Upper lobe of left lung (tissue), 6 donors: Measurements from ENCODE around the gene MCL1. TPM values are rescaled to one million over a fixed set of nuclear protein-coding genes. Genes with fewer than 3 reads are reported as not detected.
"Not testable (repeated sequence)": the region's sequence is repeated elsewhere in the genome, so short reads cannot be mapped to it uniquely, and the experiment has no call there.

Experiments used
- ATAC-seq, 2 donors: fragments of 200-7000 bp; cut with Tn5 transposase; one replicate each; pipeline ENCODE4 v1.9.1; 2022; ENCODE audit warnings: mild to moderate bottlenecking in 2 of 2, moderate library complexity in 2 of 2; ENCODE audit not compliant: low FRiP score in 2 of 2
- DNase-seq, 2 donors: peaks; one replicate each; pipeline ENCODE4 v3.0.0-alpha.2; 2019 to 2020
- H3K27ac ChIP-seq, 4 donors: fragments of 200-600 bp; sonication (generic); one replicate each; pipeline ENCODE4 v1.5.1; 2016 to 2019
- H3K27me3 ChIP-seq, 4 donors: fragments of 200-600 bp; sonication (generic); one replicate each; pipeline ENCODE4 v1.5.1; 2017 to 2019
- H3K36me3 ChIP-seq, 4 donors: fragments of 200-600 bp; sonication (generic); one replicate each; pipeline ENCODE4 v1.5.1; 2016 to 2019
- H3K4me1 ChIP-seq, 4 donors: fragments of 200-600 bp; sonication (generic); one replicate each; pipeline ENCODE4 v1.5.1; 2018 to 2019
- H3K4me3 ChIP-seq, 4 donors: fragments of 200-600 bp; sonication (generic); one replicate each; pipeline ENCODE4 v1.5.1; 2017 to 2019; ENCODE audit warnings: mild to moderate bottlenecking in 2 of 4, moderate library complexity in 1 of 4
- H3K9me3 ChIP-seq, 4 donors: fragments of 200-600 bp; sonication (generic); one replicate each; pipeline ENCODE4 v1.5.1; 2018 to 2019
- CTCF ChIP-seq, 6 experiments: fragments of 450-650 bp in 4 of 6; fragments of 200-600 bp in 2 of 6; sonication (generic) in 2 of 6; IDR thresholded peaks; one replicate each; pipeline ENCODE4 v1.5.1; 2016 to 2019; ENCODE audit warnings: antibody characterized with exemption in 6 of 6
- EP300 ChIP-seq, 4 donors: sonication (generic); formaldehyde crosslinking; IDR thresholded peaks; one replicate each; pipeline ENCODE4 v1.5.1; 2017; ENCODE audit warnings: antibody characterized with exemption in 4 of 4, control low read depth in 2 of 4
- POLR2A ChIP-seq, 4 donors: fragments of 450-650 bp; IDR thresholded peaks; one replicate each; pipeline ENCODE4 v1.5.1; 2016 to 2017; ENCODE audit warnings: antibody characterized with exemption in 4 of 4, mild to moderate bottlenecking in 2 of 4
- POLR2AphosphoS5 ChIP-seq, 2 donors: sonication (generic); formaldehyde crosslinking; IDR thresholded peaks; one replicate each; pipeline ENCODE4 v1.5.1; 2017; ENCODE audit warnings: antibody characterized with exemption in 2 of 2
- WGBS, 2 donors: methylation state at CpG; one replicate each; pipeline ENCODE4 v1.1.5; 2017 to 2018; 5-methylcytosine and 5-hydroxymethylcytosine counted together
- total RNA-seq, 6 donors: library from RNA; depleted of rRNA in 4 of 6; stranded (reverse); fragments of >200 nt in 4 of 6; gene quantifications; one replicate each; pipeline versions ENCODE4 v1.1.0 to v1.2.1, GENCODE V29; 2016 to 2021
- donor health status: DM: no; HTN: no; CAD: no; lungs with moderate emphysema.
- donor health status: DM: no; HTN: yes; CAD: no; lungs with severe emphysema.

Gene MCL1
- total RNA-seq, 6 donors from 2014 or later = 188 to 580 (median 425) TPM

GRCh38 chr1:150596976-150597375 lies 17.6 kb upstream of the MCL1 start:
- Histone ChIP-seq H3K4me3 (no peak overlapping the region), H3K4me1 (no peaks in the 10 kb centered on the region), H3K36me3 (peaks cover 0 to 10% (median 6%) of the 10 kb centered on the region in 4 donors), H3K27me3 (no peaks in the 10 kb centered on the region), H3K9me3 (no peaks in the 10 kb centered on the region), H3K27ac (no peak overlapping the region)
- 73 to 74% methylated on average over 3 of the region's 3 CpGs for WGBS, 2 donors
- ATAC-seq (no peak), DNase-seq (no peak)
- no peak for TF ChIP-seq CTCF (IDR thresholded peaks at IDR 0.05)

GRCh38 chr1:150596095-150596892 lies 16.9 kb upstream of the MCL1 start:
- no peaks in the 10 kb centered on the region for H3K9me3 ChIP-seq
- TF ChIP-seq EP300 (IDR thresholded peaks at IDR 0.05) = no peak
- TF ChIP-seq POLR2A (IDR thresholded peaks at IDR 0.05) = no peak
- no peak for TF ChIP-seq POLR2AphosphoS5 (IDR thresholded peaks at IDR 0.05)
- no peak for TF ChIP-seq CTCF (IDR thresholded peaks at IDR 0.05)
- no peaks in the 10 kb centered on the region for H3K4me1 ChIP-seq
- H3K27me3 ChIP-seq = no peaks in the 10 kb centered on the region
- ATAC-seq (no peak), DNase-seq (no peak)
- peaks cover 0 to 10% (median 6%) of the 10 kb centered on the region in 4 donors for H3K36me3 ChIP-seq
- H3K4me3 ChIP-seq = no peak overlapping the region
- no peak overlapping the region for H3K27ac ChIP-seq
- WGBS, 2 donors = 85 to 89% methylated on average over 7 of the region's 7 CpGs

GRCh38 chr1:150582371-150582770 lies 3.0 kb upstream of the MCL1 start:
- ATAC-seq = no peak
- TF ChIP-seq CTCF (IDR thresholded peaks at IDR 0.05) (no peak), POLR2AphosphoS5 (IDR thresholded peaks at IDR 0.05) (no peak), EP300 (IDR thresholded peaks at IDR 0.05) (no peak), POLR2A (IDR thresholded peaks at IDR 0.05) (no peak)
- H3K4me1 ChIP-seq = peaks cover 7 to 11% (median 8%) of the 10 kb centered on the region in 4 donors
- no peaks in the 10 kb centered on the region for H3K27me3 ChIP-seq
- H3K4me3 ChIP-seq = no peak overlapping the region
- no peak for DNase-seq
- no peaks in the 10 kb centered on the region for H3K9me3 ChIP-seq
- peak overlapping the region in 2 of 4 donors; percentile 7 to 24 for H3K27ac ChIP-seq
- 74 to 82% methylated on average over 2 of the region's 2 CpGs for WGBS, 2 donors
- H3K36me3 ChIP-seq = peaks cover 0 to 12% (median 0%) of the 10 kb centered on the region in 4 donors

- DNase-seq, ATAC-seq, H3K27me3 ChIP-seq, H3K9me3 ChIP-seq, H3K4me3 ChIP-seq: not testable (repeated sequence)
- peaks cover 0 to 16% (median 3%) of the 10 kb centered on the region in 4 donors for H3K36me3 ChIP-seq
- peak overlapping the region in 1 of 4 donors; percentile 7 for H3K27ac ChIP-seq
- peaks cover 7 to 11% (median 8%) of the 10 kb centered on the region in 4 donors for H3K4me1 ChIP-seq
- 96 to 97% methylated on average over 14 of the region's 14 CpGs for WGBS, 2 donors
Measured at GRCh38 chr1:150581962-150582361, 2.6 kb upstream of the MCL1 start.

GRCh38 chr1:150581437-150581836 lies 2.0 kb upstream of the MCL1 start:
- H3K36me3 ChIP-seq = peaks cover 2 to 22% (median 8%) of the 10 kb centered on the region in 4 donors
- H3K9me3 ChIP-seq, DNase-seq, ATAC-seq, H3K27me3 ChIP-seq, H3K4me3 ChIP-seq: not testable (repeated sequence)
- H3K27ac ChIP-seq = peak overlapping the region in 1 of 4 donors; percentile 98
- WGBS, 2 donors = 99 to 100% methylated on average over 7 of the region's 7 CpGs
- peaks cover 7 to 11% (median 8%) of the 10 kb centered on the region in 4 donors for H3K4me1 ChIP-seq

- H3K27ac ChIP-seq = peak overlapping the region in 1 of 4 donors; percentile 98
- not testable (repeated sequence) for DNase-seq
Measured at GRCh38 chr1:150580966-150581365, 1.6 kb upstream of the MCL1 start.

More at GRCh38 chr1:150580966-150581365, 1.6 kb upstream of the MCL1 start:
- 90 to 93% methylated on average over 3 of the region's 3 CpGs for WGBS, 2 donors
- H3K4me3 ChIP-seq, H3K27me3 ChIP-seq, H3K9me3 ChIP-seq, ATAC-seq: not testable (repeated sequence)
- peaks cover 7 to 26% (median 12%) of the 10 kb centered on the region in 4 donors for H3K36me3 ChIP-seq
- peaks cover 7 to 11% (median 9%) of the 10 kb centered on the region in 4 donors for H3K4me1 ChIP-seq
